PC-9 (cell line): Measurements from ENCODE around the gene KDM4C.

Experiments
- CTCF ChIP-seq: fragments of 200-600 bp; sonication (generic); conservative IDR thresholded peaks from 2 replicates; pipeline ENCODE4 v1.6.1; 2017; ENCODE audit warnings: mixed run types, antibody characterized with exemption, mild to moderate bottlenecking, moderate library complexity
- EZH2 ChIP-seq: fragments of 200-600 bp; sonication (generic); IDR thresholded peaks from 2 replicates; pipeline ENCODE4 v1.8.0; 2017; ENCODE audit warnings: antibody characterized with exemption, low read depth

GRCh38 chr9:7051711-7052110 lies 293.9 kb downstream of the KDM4C start:
- TF ChIP-seq CTCF = no peak
- no peak for TF ChIP-seq EZH2
